AG09319 (cell line): ENCODE measurements around the gene ATG101.

Experiments
- DNase-seq: peaks from one replicate; pipeline ENCODE4 v3.0.0-alpha.2; 2010; ENCODE audit warnings: low read depth; ENCODE audit errors: extremely low read depth
- CTCF ChIP-seq: IDR thresholded peaks from 2 replicates; pipeline ENCODE4 v1.5.1; 2011; ENCODE audit warnings: low read depth, mild to moderate bottlenecking, inconsistent platforms, low read length, moderate library complexity

ATG101 gene

GRCh38 chr12:52035926-52036325 lies 33.9 kb upstream of the ATG101 start:
- no peak for DNase-seq
- TF ChIP-seq CTCF: no peak

- DNase-seq: no peak
Observed at GRCh38 chr12:52036587-52037171, 33.1 kb upstream of the ATG101 start.

GRCh38 chr12:52037248-52037861 lies 32.4 kb upstream of the ATG101 start:
- no peak for DNase-seq
- peak; percentile 5 for TF ChIP-seq CTCF

More at GRCh38 chr12:52036587-52037171, 33.1 kb upstream of the ATG101 start:
- no peak for TF ChIP-seq CTCF

- DNase-seq: no peak
Observed at GRCh38 chr12:52038447-52038846, 31.3 kb upstream of the ATG101 start.

GRCh38 chr12:52041035-52041434 lies 28.7 kb upstream of the ATG101 start:
- no peak for DNase-seq
- TF ChIP-seq CTCF: no peak

More at GRCh38 chr12:52038447-52038846, 31.3 kb upstream of the ATG101 start:
- no peak for TF ChIP-seq CTCF

- no peak for TF ChIP-seq CTCF
- DNase-seq: no peak
Observed at GRCh38 chr12:52041695-52042123, 28.1 kb upstream of the ATG101 start.

- no peak for DNase-seq
- TF ChIP-seq CTCF: no peak
Observed at GRCh38 chr12:52042706-52043385, 26.9 kb upstream of the ATG101 start.
